Activated T-helper 1 cell treated with anti-CD3 and anti-CD28 coated beads, Interleukin-2, amount 50 U/mL, for 16 hours (primary cell): ENCODE data around the gene OSBPL10.

ENCODE experiments used
- DNase-seq, 2 donors: peaks; one replicate each; pipeline ENCODE4 v3.0.0-alpha.2; 2020; ENCODE audit warnings: low read depth in 1 of 2, low spot score in 1 of 2

Gene OSBPL10

DNA sequence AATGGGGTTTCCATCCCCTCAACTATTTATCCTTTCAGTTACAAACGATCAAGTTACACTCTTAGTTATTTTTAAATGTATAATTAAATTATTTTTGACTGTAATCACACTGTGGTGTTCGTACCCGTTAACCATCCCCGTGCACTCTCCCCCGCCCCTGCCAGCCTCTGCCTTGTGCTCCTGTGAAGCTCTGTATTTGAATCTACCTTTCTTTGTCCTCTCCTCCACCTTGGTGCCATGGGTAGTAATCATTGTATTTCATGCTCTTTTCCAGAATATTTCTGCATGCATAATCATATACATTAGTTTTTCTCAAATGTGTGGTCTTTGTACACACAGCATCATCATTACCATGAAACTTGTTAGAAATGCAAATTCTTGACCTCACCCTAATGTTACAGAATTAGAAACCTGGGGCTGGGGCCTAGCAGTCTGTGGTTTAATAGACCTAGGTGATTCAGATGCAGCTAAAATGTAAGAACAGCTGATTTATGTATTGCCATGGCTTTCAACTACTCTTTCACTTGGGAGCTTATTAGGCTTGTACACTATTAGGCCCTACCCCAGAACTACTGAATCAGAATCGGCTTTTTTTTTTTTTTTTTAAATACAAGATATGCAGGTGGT lies 356.9 kb downstream of the OSBPL10 start:
- no peak for DNase-seq

DNA sequence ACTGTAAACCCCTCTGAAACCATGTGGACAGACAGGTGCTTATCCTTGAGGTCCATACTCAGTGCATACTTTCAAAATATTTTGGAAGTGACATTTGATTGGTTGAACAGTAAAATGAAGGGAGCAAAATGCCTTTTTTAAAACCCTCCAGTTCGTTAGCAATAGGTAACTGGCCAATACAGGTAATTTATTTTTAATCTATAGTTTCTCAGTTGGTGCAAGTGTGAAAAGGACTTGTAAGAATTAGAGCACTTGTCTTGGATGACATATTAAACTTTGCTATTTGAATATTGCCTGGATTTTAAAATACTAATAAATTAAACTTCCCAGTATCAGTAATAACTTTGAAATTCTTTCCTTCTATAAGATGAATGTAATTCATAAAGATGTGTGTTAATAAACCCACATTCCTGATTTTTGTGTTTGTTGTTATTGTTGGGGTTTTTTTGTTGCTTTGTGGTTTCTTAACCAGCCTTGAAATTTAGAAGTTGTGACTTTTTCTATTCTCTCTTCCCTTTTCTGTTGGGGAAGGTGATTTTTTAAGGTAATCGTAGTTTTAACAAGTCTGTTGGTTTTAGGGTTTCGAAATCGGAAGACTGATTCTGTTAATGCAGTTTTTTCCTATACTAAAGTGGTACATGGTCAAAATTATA lies 358.3 kb downstream of the OSBPL10 start:
- DNase-seq, result no peak

DNA sequence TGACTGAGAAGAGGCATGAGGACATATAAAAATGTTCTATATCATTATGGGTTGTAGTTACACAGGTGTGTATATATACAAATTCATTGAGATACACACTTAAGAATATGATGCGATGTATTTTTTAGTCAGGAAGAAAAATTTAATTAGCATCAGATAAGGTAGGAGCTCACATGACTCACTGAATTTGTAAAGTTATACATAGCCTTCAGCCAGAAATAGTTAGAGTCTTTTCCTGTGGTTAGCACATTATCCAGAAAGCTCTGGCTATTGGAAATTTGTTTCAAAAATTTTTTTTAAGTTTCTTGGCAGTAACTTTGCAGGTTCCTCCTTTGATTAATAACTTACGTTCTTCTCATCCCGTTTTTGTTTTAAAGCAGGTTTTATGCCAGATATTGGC lies 359.7 kb downstream of the OSBPL10 start:
- no peak for DNase-seq

DNA sequence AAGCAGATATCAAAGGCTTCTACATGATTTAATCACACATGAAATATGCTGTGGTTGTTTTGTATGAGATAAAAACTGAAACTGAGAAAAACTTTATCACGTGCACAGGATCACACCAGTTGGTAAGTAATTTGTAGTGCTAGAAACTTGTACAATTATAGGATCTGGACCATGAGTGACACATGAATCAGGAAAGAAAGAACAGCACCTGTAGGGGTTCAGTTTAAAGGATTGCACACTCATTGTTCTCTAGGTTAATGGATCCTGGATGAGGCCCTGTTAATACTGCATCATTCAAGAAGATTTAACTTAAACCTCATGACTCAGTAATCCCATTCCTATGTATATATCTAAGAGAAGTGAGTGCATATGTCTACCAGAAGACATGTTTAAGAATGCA lies 360.4 kb downstream of the OSBPL10 start:
- no peak for DNase-seq

DNA sequence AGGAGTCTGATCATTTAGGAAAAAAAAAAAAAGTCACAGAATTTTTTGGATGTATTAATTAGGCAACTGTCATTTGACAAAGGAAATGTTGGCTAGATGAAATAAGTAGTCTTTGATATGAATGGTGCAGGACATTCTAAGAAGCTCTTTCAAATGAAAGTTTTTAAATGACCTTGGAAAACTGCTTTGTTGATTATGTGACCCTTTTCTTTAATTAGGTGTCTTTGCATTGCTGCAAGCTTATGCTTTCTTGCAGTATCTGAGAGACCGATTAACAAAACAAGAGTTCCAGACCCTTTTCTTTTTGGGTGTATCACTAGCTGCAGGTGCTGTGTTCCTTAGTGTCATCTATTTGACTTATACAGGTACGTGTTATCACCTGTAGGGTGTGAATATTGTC lies 364.4 kb downstream of the OSBPL10 start:
- no peak for DNase-seq

DNA sequence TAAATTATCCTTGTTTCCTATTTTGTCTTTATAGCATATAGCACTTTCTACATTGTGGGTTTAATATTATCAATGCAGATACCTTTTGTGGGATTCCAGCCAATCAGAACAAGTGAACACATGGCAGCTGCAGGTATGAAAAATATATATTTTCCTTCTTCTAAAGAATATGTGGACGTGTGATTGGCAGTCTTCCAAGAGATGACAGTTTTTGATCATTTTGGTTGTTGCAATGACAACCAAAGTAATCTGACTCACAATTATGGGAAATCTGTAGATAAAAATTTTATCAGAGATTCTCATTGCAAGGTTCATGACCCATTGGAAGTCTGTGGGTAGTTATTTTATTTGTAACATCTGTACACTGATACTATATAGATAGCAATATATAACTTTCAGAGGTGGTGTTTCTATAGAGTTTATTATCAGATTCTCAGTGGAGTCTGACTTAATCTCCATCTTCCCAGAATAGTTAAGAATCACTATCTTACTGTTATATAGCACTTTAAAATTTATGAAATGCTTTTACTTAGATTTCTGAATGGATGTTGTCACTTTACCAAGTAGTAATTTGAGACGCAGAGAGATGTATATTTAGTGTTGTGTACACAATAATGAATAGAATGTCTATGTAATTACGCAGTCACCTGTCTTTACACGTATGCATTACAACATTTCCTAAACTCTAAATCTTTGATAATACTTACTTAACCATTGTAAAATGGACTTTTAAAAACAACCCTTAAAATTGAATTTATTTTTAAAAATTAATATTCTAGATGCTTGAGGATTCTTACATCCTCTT lies 365.8 kb downstream of the OSBPL10 start:
- DNase-seq, result no peak

DNA sequence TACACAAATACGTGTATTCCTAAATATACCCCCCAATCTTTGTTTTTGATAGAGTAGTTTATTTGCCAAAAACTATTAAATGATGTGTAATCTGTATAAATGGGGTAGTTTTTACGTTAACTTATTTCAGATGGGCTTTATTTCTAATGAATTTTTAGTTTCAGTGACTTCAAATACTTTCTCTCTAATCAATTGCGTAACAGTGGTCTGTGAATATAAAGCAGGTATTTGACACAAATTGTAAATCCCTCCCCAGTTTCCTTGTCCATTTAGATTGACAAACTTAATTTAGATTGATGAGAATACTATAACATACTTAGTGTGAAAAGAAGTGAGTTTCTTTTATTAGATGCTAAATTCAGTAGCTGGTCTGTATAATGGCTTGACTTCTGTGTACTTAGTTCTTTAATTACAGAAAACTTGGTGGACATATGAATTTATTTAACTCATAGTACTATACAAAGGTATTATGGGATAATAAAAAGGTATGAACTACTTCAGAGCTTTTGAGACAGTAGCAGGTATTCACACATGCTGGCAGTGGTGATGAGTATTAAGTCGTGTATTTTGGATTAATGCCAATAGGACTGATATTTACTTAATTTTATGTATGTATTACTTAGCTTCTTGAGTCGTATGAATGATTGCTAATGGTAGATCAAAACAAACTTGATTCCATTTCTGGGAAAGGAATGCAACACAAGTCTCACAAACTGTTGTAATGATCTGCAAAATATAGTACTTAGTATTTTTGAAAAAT lies 366.7 kb downstream of the OSBPL10 start:
- DNase-seq, result no peak

DNA sequence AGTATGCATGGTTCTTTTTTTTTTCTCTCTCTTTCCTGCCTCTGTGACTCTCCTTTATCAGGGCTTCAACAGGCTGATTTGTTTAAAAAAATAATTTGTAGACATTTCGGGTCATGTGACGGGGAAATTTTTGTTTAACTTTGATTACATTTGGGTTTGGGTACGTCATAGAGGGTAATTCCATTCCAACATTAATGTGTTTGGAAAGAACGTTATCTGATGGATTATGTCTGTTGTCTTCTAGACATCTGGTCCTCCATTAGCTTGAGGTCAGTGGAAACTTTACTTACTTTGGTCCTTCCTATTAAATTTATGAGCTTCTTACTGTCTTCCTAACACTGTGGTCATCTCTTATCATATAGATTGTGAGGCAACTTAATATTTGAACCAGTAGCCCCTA lies 367.4 kb downstream of the OSBPL10 start:
- DNase-seq, result no peak

DNA sequence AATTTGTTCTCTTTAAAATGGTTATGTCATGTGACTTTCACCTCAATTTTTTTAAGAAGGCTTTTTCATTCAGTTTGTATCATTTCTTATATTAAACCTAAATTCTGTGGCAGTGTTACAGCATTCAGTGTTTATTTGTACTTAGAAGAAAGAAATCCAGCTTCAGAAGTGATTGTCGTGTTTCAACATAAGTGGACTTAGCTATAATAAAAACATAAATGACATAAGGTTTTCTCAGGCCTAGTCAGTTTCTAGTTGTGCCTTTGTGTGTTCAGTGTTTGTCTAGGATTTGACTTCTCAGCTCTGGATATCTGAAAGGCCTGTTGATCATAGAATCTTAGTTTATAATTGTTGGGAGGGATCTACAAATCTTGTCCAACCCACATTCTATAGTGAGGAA lies 367.9 kb downstream of the OSBPL10 start:
- no peak for DNase-seq
